SK-N-SH (cell line): ENCODE measurements around the gene NHP2. TPM values are rescaled to one million over a fixed set of nuclear protein-coding genes. Genes with fewer than 3 reads are reported as not detected.

ENCODE experiments used
- CTCF ChIA-PET: fragments of 300-600, 350-600 bp; formaldehyde crosslinking; extraction: SDS; loops from one replicate; lab custom pipeline; 2021; lab: Yijun Ruan, JAX
- POLR2A ChIA-PET: fragments of 350-600 bp; sonication (Branson Sonifier 250); formaldehyde crosslinking; extraction: SDS; loops from one replicate; lab custom pipeline; 2020; ENCODE audit warnings: antibody characterized with exemption, inconsistent platforms; lab: Yijun Ruan, JAX
- DNase-seq: peaks from one replicate; pipeline ENCODE4 v3.0.0; 2012
- H2AFZ ChIP-seq: fragments of 200-600 bp; sonication (generic); 2 replicates; pipeline ENCODE4 v1.8.1; 2016; ENCODE audit warnings: antibody characterized with exemption, mild to moderate bottlenecking, low read depth
- H3F3A ChIP-seq: fragments of 200-600 bp; sonication (generic); replicated peaks from 2 replicates; pipeline ENCODE3; 2016; ENCODE audit warnings: antibody characterized with exemption, mild to moderate bottlenecking; ENCODE audit not compliant: insufficient read depth
- H3K27ac ChIP-seq, 2 experiments: fragments of 200-500 bp in 1 of 2; fragments of 200-600 bp in 1 of 2; sonication (Bioruptor generic) in 1 of 2; sonication (generic), shearing (Covaris generic) in 1 of 2; 2 replicates each; pipeline versions ENCODE4 v1.5.1 to v1.6.1; 2014 to 2016; ENCODE audit warnings: low read depth in 2 of 2, inconsistent platforms in 1 of 2, low read length in 1 of 2, mild to moderate bottlenecking in 1 of 2, mixed read lengths in 1 of 2
- H3K27me3 ChIP-seq: fragments of 200-600 bp; sonication (generic), shearing (Covaris generic); 2 replicates; pipeline ENCODE4 v1.6.1; 2016; ENCODE audit warnings: mixed run types; ENCODE audit not compliant: insufficient read depth
- H3K36me3 ChIP-seq, 2 experiments: fragments of 200-500 bp in 1 of 2; fragments of 200-600 bp in 1 of 2; sonication (Bioruptor generic) in 1 of 2; sonication (generic) in 1 of 2; replicated peaks in 1 of 2; 2 replicates each; pipeline versions ENCODE3 to v1.5.1; 2014 to 2016; ENCODE audit warnings: low read length in 1 of 2, mild to moderate bottlenecking in 1 of 2; ENCODE audit not compliant: insufficient read depth in 2 of 2, control insufficient read depth in 1 of 2
- H3K4me1 ChIP-seq, 2 experiments: fragments of 200-500 bp in 1 of 2; fragments of 200-600 bp in 1 of 2; sonication (Bioruptor generic) in 1 of 2; sonication (generic), shearing (Covaris generic) in 1 of 2; 2 replicates each; pipeline versions ENCODE4 v1.5.1 to v1.6.1; 2014 to 2016; ENCODE audit warnings: low read depth in 1 of 2, low read length in 1 of 2, mixed run types in 1 of 2; ENCODE audit not compliant: insufficient read depth in 2 of 2, control insufficient read depth in 1 of 2
- H3K4me2 ChIP-seq: fragments of 200-600 bp; sonication (generic), shearing (Covaris generic); 2 replicates; pipeline ENCODE4 v1.6.1; 2017; ENCODE audit warnings: mixed run types
- H3K4me3 ChIP-seq, 2 experiments: fragments of 200-500 bp in 1 of 2; fragments of 200-600 bp in 1 of 2; sonication (Bioruptor generic) in 1 of 2; sonication (generic), shearing (Covaris generic) in 1 of 2; 2 replicates each; pipeline versions ENCODE4 v1.5.1 to v1.8.1; 2014 to 2016; ENCODE audit warnings: low read depth in 2 of 2, inconsistent platforms in 1 of 2, low read length in 1 of 2, mild to moderate bottlenecking in 1 of 2, mixed read lengths in 1 of 2, moderate library complexity in 1 of 2
- H3K79me2 ChIP-seq: fragments of 200-600 bp; sonication (generic); 2 replicates; pipeline ENCODE4 v1.8.1; 2017; ENCODE audit warnings: mild to moderate bottlenecking; ENCODE audit not compliant: insufficient read depth
- H3K9ac ChIP-seq: fragments of 200-600 bp; sonication (generic); 2 replicates; pipeline ENCODE4 v1.6.1; 2017; ENCODE audit warnings: mixed run types
- H3K9me2 ChIP-seq: fragments of 200-600 bp; sonication (generic); 2 replicates; pipeline ENCODE4 v1.6.1; 2017; ENCODE audit warnings: mixed run types
- H3K9me3 ChIP-seq: fragments of 200-600 bp; sonication (generic); 2 replicates; pipeline ENCODE4 v1.6.1; 2017; ENCODE audit warnings: mixed run types, mild to moderate bottlenecking, moderate library complexity
- H4K20me1 ChIP-seq: fragments of 200-600 bp; sonication (generic); 2 replicates; pipeline ENCODE4 v1.6.1; 2017; ENCODE audit warnings: mild to moderate bottlenecking, mixed run types; ENCODE audit not compliant: insufficient read depth
- CHD2 ChIP-seq: fragments of 150-350 bp; IDR thresholded peaks from 2 replicates; pipeline ENCODE4 v1.6.1; 2018; ENCODE audit warnings: low read length; ENCODE audit not compliant: partially characterized antibody
- FOSL2 ChIP-seq: IDR thresholded peaks from 2 replicates; pipeline ENCODE4 v1.4.0; 2012; ENCODE audit warnings: low read depth, mild to moderate bottlenecking, moderate library complexity, borderline replicate concordance
- FOXM1 ChIP-seq: IDR thresholded peaks from 2 replicates; pipeline ENCODE4 v1.4.0; 2012; ENCODE audit warnings: low read depth, mild to moderate bottlenecking
- MAX ChIP-seq: IDR thresholded peaks from 2 replicates; pipeline ENCODE4 v1.4.0; 2012; ENCODE audit warnings: low read depth
- MEF2A ChIP-seq: IDR thresholded peaks from 2 replicates; pipeline ENCODE4 v1.4.0; 2012; ENCODE audit warnings: low read depth, borderline replicate concordance
- MXI1 ChIP-seq: IDR thresholded peaks from 2 replicates; pipeline ENCODE4 v1.6.1; 2012; ENCODE audit warnings: mild to moderate bottlenecking, low read depth, low read length, improper control_type of control experiment
- NFIC ChIP-seq: IDR thresholded peaks from 2 replicates; pipeline ENCODE4 v1.4.0; 2012; ENCODE audit warnings: borderline replicate concordance
- POLR2AphosphoS5 ChIP-seq: IDR thresholded peaks from 2 replicates; pipeline ENCODE4 v1.6.1; 2012; ENCODE audit warnings: low read depth, low read length
- RAD21 ChIP-seq: IDR thresholded peaks from 2 replicates; pipeline ENCODE4 v1.6.1; 2012; ENCODE audit warnings: mild to moderate bottlenecking, low read length
- RCOR1 ChIP-seq: fragments of 150-350 bp; IDR thresholded peaks from 2 replicates; pipeline ENCODE4 v1.6.1; 2017; ENCODE audit warnings: antibody characterized with exemption, low read length
- RFX5 ChIP-seq: IDR thresholded peaks from 2 replicates; pipeline ENCODE4 v1.6.1; 2012; ENCODE audit warnings: mild to moderate bottlenecking, improper control_type of control experiment, low read length
- SMC3 ChIP-seq: IDR thresholded peaks from 2 replicates; pipeline ENCODE4 v1.6.1; 2012; ENCODE audit warnings: low read depth, low read length, improper control_type of control experiment
- TAF1 ChIP-seq: IDR thresholded peaks from 2 replicates; pipeline ENCODE4 v1.6.1; 2012; ENCODE audit warnings: low read depth, mild to moderate bottlenecking, low read length, moderate library complexity, borderline replicate concordance
- TCF12 ChIP-seq: IDR thresholded peaks from 2 replicates; pipeline ENCODE4 v1.4.0; 2012
- TEAD4 ChIP-seq: IDR thresholded peaks from 2 replicates; pipeline ENCODE4 v1.4.0; 2012; ENCODE audit warnings: mild to moderate bottlenecking, borderline replicate concordance; ENCODE audit not compliant: insufficient read depth
- USF1 ChIP-seq: IDR thresholded peaks from 2 replicates; pipeline ENCODE4 v1.4.0; 2012; ENCODE audit warnings: low read depth, borderline replicate concordance
- YY1 ChIP-seq: IDR thresholded peaks from 2 replicates; pipeline ENCODE4 v1.4.0; 2012; ENCODE audit warnings: low read depth, mild to moderate bottlenecking
- ZBTB33 ChIP-seq: IDR thresholded peaks from 2 replicates; pipeline ENCODE4 v1.4.0; 2012; ENCODE audit warnings: low read depth, borderline replicate concordance
- WGBS: methylation state at CpG from one replicate; pipeline ENCODE4 v1.1.6; 2017; ENCODE audit warnings: low lambda C conversion rate; 5-methylcytosine and 5-hydroxymethylcytosine counted together
- polyA plus RNA-seq, 3 experiments: library from polyadenylated mRNA; depleted of rRNA; stranded (reverse); fragments of >200 nt; gene quantifications; 2 replicates each; pipeline ENCODE4 v1.2.3, GENCODE V29; 2012

Gene NHP2
- polyA plus RNA-seq, 1 of the 3 experiments (the other 2 are of a cell fraction), result 455 TPM

- no peak for TF ChIP-seq SMC3
- TF ChIP-seq TAF1, result no peak; the same call in 1 of the 2 replicates
- peak; percentile 89 for TF ChIP-seq ZBTB33
- peak; percentile 93 for TF ChIP-seq CHD2
These were observed at the start of gene NHP2 (continued) for GRCh38 chr5:178153530-178154340.

GRCh38 chr5:178202541-178202940 is 48.9 kb upstream of the NHP2 start:
- Histone ChIP-seq H3K4me1 (peaks cover 14 to 15% of the 10 kb centered on the region in 2 experiments), H3K9ac (no peak overlapping the region), H2AFZ (no peak overlapping the region), H3K36me3 (peaks cover 17 to 19% of the 10 kb centered on the region in 2 experiments), H3K27me3 (no peaks in the 10 kb centered on the region), H3K4me3 (no peak overlapping the region), H3K79me2 (peaks cover 41% of the 10 kb centered on the region), H3F3A (peaks cover 3% of the 10 kb centered on the region), H4K20me1 (peaks cover 23% of the 10 kb centered on the region), H3K27ac (no peak overlapping the region), H3K9me2 (no peaks in the 10 kb centered on the region), H3K9me3 (no peaks in the 10 kb centered on the region), H3K4me2 (no peak overlapping the region)
- POLR2A ChIA-PET, result no interaction called here
- WGBS, result 90% methylated on average over 10 of the region's 10 CpGs
- no peak for DNase-seq
- TF ChIP-seq NFIC (no peak), SMC3 (no peak), RFX5 (no peak), MAX (no peak), FOXM1 (no peak), USF1 (no peak), TAF1 (no peak), MXI1 (no peak), POLR2AphosphoS5 (no peak), MEF2A (no peak), RCOR1 (no peak), TCF12 (no peak), FOSL2 (no peak), YY1 (no peak), RAD21 (no peak), TEAD4 (no peak)
- CTCF ChIA-PET, result interaction anchor here (3.3 kb wide), 1 partner anchor 127 kb away, joined by 24 read pairs; no protein-coding TSS in a partner anchor
